ENCODE results near the gene C10orf143.
"Not testable (repeated sequence)": the region's sequence is repeated elsewhere in the genome, so short reads cannot be mapped to it uniquely, and the experiment has no call there.

Gene C10orf143

DNA sequence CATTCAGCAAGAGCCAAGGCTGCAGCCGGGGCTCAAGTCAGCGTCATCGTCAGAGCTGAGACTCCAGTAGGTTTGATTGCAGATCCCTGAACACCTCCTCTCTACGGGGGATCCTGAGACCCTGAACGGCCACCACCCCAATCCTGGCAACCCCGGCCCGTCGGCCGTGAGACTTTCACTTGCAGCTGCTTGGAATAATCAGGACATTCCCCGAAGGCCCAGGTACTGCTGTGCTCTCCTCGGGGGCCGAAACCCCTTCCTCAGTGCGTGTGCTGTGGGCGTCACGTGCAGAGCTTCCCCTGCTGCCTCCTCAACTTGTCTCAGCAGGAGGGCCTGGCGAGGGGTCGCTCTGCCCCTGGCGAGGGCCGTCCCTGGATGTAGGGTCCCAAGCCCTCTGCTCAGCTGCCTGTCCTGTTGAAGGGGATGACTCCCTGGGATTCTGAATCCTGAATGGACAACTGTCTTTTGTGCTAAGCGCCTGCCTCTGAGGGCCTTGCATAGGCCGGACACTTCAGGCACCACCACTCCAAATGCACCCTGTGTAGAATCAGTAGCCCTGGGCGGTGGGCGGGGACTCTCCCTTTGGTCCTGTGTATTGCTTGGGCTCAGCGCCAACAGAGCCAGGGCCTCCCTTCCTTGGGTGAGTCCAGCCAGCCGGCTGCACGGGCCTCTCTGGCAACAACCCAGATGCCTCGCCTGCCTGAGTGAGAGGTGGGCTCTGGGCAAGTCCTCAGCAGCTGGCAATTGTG lies 82.7 kb downstream of the C10orf143 start:
- no peak for DNase-seq

DNA sequence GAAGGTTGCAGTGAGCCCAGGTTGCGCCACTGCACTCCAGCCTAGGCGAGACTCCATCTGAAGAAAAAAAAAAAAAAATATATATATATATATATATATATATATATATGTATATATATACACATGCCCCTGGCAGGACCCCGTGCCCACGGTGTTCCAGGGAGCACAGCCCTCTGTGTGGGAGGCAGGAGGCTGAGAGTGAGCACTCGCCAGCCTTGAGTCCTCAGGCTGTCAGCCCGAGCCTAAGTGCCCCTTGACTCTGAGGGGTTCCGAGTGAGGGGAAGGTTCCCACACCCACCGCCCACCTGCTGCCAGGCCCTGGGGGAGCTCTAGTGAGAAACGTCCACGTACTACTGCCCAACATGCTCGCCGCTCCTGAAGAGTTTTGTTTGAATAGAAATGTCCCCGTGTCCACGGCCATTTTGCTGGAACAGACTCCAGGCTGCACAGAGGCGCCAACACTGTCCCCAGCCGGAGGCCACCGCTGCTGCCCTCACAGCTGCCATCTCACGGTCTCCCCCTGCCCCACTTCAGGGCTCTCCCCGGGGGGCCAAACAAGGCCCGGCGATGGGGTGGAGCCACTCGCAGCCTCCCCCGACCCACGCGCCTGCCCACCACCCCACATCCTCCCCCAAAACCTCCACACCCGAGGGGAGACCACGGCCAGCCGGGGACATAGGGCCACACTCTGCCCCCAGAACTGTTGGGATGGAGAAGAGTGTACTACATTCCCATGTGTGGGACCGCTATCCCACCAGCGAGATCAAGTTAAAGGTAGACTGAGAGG lies 83.8 kb downstream of the C10orf143 start:
- DNase-seq, result no peak

- no peak for DNase-seq
These were observed 84.7 kb downstream of the C10orf143 start for GRCh38 chr10:130025811-130026485.

- no peak for DNase-seq
These were observed 85.3 kb downstream of the C10orf143 start for GRCh38 chr10:130025326-130025725.

DNA sequence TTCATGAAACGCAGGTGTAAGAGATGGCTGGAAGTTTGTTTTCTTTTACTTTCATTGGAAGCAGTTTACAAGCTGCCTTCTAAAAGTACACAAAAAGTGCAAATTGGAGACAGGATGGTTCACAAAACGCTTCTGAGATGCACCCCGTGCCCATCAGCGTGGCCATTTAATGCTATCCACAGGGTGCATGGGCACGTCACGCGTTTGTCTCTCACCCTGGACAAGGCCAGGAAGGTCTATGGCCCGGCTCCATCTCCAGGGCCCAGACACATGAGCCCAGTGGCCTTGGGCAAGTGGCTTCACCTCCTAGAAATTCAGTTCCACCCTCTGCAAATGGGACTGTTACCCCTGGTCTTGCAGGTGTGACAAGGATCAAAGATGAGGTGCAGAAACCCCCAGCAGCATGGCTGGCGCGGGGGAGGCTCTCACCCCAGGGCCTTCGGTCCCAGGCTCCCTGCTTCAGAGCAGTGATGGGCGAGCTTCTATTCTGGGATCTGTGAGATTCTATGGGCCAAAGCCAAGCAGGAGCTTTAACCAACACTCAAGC lies 85.8 kb downstream of the C10orf143 start:
- DNase-seq, result no peak

- DNase-seq, result not testable (repeated sequence)
These were observed 86.3 kb downstream of the C10orf143 start for GRCh38 chr10:130024326-130024725.

DNA sequence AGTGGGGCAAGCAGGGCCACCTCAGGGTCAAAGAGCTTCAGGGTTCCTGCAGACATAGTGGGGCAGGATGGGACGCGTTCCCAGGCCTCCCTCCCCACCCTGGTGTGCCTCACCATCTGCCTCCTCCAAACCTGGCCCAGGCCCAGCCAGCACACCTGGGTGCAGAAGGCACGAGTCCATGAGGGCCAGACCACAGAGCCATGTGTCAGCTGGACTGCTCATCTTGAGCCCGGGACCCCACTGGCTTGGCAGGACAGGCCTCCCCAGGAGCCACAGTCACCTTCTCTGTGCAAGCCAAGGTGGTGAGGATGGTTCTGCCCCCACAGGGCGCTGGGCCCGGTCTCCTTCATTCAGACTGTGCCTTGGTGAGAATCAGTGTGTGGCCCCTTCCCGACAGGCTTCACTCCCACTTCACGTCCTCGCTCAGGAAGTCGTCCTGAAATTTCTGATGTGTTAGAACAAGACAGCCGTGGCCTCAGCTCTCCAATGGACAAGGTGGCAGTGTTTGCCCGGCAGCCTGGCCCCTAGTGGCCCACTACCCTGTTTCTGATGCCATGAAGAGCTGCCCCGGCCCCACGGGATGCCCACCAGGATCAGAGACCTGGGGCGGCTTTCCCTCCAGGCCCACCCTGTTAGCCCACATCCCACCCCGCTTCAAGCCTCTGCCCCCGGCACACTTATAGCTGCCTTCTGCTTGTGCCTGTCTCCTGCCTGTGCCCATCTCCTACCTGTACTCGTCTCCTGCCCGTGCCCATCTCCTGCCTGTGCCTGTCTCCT lies 87.0 kb downstream of the C10orf143 start:
- no peak for DNase-seq

DNA sequence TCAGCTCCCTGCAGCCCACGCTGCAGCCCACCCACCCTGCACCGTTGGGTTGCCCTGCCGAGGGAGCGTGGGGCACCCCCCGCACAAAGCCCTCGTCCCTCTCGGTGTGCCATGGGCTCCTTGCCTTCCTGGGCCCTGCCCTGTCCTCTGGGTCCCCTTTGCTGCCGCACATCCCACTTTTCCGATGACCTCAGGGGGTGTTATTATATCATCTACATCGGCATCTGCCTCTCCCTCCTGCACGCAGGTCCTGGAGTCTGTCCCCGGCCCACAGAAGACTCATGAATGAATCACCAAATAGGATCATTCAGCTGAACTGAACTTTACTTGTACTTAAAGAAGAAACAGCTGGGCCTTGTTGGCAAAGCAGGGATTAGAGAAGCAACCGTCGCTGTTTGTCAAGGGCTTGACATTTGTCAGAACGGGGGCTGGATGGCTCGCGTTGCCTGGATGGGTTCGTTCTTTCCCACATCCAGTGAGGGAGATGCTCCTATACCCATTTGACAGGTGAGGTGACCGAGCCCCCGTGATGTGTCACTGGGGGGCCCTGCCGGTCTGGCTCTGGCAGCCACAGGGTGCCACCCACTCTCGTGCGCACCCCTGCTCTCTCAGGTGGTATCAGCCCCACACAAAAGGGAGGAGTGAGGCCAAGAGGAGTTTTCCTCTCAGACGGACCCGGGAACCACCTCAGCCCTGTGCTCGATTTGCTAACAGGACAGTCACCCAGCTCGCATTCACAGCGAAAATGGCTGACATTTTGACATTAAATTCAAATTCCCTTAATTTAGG lies 87.9 kb downstream of the C10orf143 start:
- DNase-seq, result peak; percentile 70

DNA sequence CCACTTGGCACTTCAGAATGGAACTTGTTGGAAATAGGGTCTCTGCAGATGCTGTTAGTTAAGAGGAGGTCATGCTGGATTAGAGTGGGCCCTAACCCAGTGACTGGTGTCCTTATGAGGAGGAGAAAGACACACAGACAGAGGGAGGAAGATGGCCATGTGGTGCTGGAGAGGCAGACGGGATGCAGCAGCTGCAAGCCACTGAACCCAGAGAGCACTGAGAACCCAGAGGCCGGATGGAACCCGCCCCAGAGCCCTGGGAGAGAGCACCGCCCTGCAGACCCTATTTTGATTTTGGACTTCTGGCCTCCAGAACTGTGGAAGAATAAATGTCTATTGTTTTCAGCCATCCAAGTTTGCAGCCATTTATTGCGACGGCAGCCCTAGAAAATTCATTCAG lies 88.5 kb downstream of the C10orf143 start:
- peak; percentile 0 for DNase-seq

DNA sequence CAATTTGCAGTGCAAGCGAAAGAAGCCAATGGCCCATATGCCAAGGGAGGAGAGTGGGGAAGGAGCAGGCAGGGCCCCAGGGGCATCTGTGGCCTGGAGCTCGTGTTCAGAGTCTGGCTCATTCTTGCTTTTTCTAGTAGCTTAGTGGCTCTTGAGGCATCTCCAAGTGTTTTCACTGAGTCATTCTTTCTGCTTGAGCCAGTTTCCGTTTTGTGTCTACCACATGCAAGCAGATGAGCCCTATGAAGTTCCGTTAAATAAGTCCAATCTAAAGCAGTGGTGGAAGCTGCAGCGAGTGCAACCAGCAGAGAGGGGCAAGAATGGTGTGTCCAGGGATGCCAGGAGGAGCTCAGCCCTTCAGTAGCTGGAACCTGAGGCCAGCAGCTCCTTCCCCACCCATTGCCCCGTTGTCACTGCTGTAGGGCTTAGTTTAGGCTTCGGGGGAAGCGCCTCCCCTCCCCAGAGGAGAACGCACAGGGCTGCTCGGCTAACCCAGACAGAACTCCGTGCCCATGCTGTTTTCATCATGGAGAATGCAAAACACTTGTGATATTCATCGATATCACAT lies 89.2 kb downstream of the C10orf143 start:
- DNase-seq, result no peak

DNA sequence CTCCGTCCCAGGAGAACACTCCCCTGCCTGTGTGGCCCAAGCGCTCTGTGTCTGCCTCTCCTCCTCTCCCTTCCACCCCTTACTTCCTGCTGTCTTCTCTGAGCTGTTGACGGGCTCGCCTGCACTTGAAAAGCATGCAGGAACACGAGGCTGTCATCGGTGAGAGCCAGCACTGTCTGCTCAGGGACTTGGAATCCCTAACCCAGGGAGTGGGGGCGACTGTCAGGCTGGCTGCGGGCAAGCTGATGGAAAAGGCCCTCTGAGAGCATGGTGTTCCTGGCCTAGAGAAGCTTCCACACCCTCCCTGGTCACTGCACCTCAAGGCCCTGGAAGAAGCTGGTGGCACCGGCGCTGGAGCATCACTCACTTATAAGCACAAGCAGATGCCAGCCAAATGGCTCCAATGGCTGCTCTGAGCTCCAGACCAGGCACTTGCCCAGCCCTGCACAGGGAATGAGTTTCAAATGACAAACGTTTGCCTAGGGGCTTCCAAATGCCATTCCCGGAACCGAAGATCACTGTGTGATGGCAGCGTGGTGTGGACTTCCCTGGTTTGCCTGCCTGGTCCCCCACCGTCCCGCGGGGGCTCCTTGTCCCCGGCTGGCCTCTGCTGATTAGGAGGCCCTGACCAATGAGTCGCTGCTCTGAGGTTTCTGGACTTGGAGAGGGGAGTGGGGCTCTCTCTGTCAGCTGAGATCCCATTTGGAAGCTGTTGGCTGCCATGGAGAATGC lies 89.8 kb downstream of the C10orf143 start:
- DNase-seq, result no peak

- DNase-seq, result no peak
These were observed 91.9 kb downstream of the C10orf143 start for GRCh38 chr10:130018730-130019185.

- no peak for DNase-seq
These were observed 92.4 kb downstream of the C10orf143 start for GRCh38 chr10:130018265-130018664.

DNA sequence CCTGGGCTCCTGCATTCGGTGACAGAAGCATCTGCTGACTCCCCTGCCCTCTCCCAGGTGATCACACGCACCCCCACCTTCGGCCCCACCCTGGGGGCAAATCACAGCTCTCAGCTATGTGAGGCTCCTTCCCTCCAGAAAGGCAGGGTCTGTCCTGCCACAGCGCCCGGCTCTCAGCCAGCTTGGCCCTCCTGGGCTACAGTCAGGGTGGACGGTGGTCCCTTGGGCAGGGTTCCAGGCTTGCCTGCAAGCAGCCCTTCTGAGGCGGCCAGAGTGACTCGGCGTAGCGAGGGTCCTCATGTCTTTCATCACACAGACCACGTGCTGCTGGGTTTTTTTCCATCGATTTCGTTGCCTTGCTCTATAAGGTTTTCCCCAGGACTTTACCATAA lies 93.0 kb downstream of the C10orf143 start:
- no peak for DNase-seq

DNA sequence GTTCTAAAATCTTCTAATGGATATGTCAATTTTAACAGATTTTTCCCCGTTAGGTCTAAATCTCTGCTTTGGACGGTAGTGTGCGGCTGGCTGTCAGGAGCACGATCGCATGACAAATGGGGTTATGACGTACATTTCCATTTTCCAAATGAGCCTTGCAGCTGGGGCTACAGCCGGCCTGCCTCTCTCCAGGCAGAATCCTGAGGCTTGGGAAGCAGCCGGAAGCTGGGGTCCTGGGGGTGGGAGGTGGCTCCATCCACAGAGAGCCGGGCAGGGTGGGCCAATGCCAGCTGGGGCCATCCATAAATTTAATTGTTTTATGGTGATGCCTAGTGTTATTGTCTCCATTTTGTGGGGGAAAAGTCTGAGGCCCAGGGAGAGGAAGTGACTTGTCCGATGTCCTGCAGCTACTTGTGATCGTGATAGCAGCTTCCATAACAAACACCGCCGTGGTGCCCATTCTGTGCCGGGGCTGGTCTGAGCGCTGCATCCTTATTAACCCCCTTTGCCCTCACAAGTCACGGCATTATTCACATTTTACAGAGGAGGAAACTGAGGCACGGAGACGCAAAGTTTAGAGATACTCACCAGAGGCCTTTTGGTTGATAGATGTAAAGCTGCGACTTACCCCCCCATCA lies 93.5 kb downstream of the C10orf143 start:
- no peak for DNase-seq

DNA sequence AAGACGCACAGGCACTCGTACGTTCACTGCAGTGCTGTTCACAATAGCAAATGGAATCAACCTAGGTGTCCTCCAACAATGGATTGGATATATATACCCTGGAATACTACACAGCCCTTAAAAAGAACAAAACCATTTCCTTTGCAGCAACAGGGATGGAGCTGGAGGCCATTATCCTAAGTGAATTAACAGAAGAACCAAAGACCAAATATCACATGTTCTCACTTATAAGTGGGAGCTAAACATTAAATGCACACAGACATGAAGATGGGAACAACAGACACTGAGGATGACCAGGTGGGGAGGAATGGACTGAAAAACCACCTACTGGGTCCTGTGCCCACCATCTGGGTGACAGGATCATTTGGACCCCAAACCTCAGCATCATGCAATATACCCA lies 94.5 kb downstream of the C10orf143 start:
- no peak for DNase-seq

GRCh38 chr10:130015075-130015695 lies 95.4 kb downstream of the C10orf143 start:
- no peak for DNase-seq

- DNase-seq, result no peak
These were observed 96.2 kb downstream of the C10orf143 start for GRCh38 chr10:130014263-130015074.

All from NCI-H524 treated with DMSO at 0.1 percent for 48 hours (cell line).